ENCODE measurements around the gene CBARP. TPM values are rescaled to one million over a fixed set of nuclear protein-coding genes. Genes with fewer than 3 reads are reported as not detected.

Gene CBARP
- total and polyA plus RNA-seq, 2 of the 4 experiments (the other 2 are of a cell fraction), result 0.18 to 3.9 TPM

- no peak overlapping the region for H2AFZ ChIP-seq (replicated peaks; ENCODE audit: low read length, poor library complexity)
- no peak overlapping the region for H4K91ac ChIP-seq (ENCODE audit: insufficient read depth, low read depth, low read length)
- H3K14ac ChIP-seq (replicated peaks; ENCODE audit: low read depth, low read length), result no peak overlapping the region
- CTCF ChIA-PET, result no interaction called here
- no peak overlapping the region for H2BK20ac ChIP-seq (ENCODE audit: low read depth, low read length)
- DNase-seq (no peak), ATAC-seq (ENCODE audit: low read depth) (no peak)
- peaks cover under 1% of the 10 kb centered on the region; the same call in 1 of the 2 replicates for H3K27me3 ChIP-seq (ENCODE audit: control insufficient read depth, insufficient read depth, low read length)
- intact Hi-C loops (cut with micrococcal nuclease) (loop anchor here (5.0 kb wide), 2 partner anchors 84 to 129 kb away; partner anchors contain the start of gene DAZAP1), in situ Hi-C loops (cut with MboI; ENCODE audit: low sequenced_read_pairs) (no loop called here), dilution Hi-C loops (cut with HindIII; ENCODE audit: low sequenced_read_pairs, unreplicated experiment) (no loop called here)
- BruUV-seq (replicated peaks), result no TSS peak
- no peaks in the 10 kb centered on the region for H3K9me3 ChIP-seq (ENCODE audit: control insufficient read depth, insufficient read depth, low read length)
- peaks cover 14% of the 10 kb centered on the region for H3K4me1 ChIP-seq (ENCODE audit: control insufficient read depth, insufficient read depth, low read length)
- no peak overlapping the region for H4K8ac ChIP-seq (ENCODE audit: low read depth in 2 of 2, low read length in 2 of 2)
- no peak overlapping the region for H3K4me2 ChIP-seq (ENCODE audit: low read depth, low read length)
- H2BK15ac ChIP-seq (ENCODE audit: low read depth, low read length), result no peak overlapping the region
- no peak overlapping the region for H3K9ac ChIP-seq (ENCODE audit: low read depth, low read length)
- no peak overlapping the region for H3K23ac ChIP-seq (ENCODE audit: low read depth, low read length)
- no peak overlapping the region for H2BK120ac ChIP-seq (ENCODE audit: low read depth, low read length)
- H3K4ac ChIP-seq (ENCODE audit: low read depth, low read length), result no peak overlapping the region
- H2AK9ac ChIP-seq (replicated peaks; ENCODE audit: low read depth, low read length, poor library complexity), result no peak overlapping the region
- TF ChIP-seq MAFK (IDR thresholded peaks at IDR 0.05; ENCODE audit: low read depth, low read length) (no peak), POLR2A (IDR thresholded peaks at IDR 0.05; ENCODE audit: low read depth, low read length) (no peak), RAD21 (IDR thresholded peaks at IDR 0.05; ENCODE audit: low read length) (no peak), BHLHE40 (IDR thresholded peaks at IDR 0.05; ENCODE audit: low read depth, low read length) (no peak), SMC3 (IDR thresholded peaks at IDR 0.05; ENCODE audit: low read depth, low read length) (no peak)
- H2BK5ac ChIP-seq (ENCODE audit: low read depth, low read length, poor library complexity, severe bottlenecking), result no peak overlapping the region
- H3K18ac ChIP-seq (ENCODE audit: low read depth, low read length), result no peak overlapping the region
- H3K56ac ChIP-seq (ENCODE audit: extremely low read depth, insufficient read depth, low read length), result no peak overlapping the region
- H3K36me3 ChIP-seq (ENCODE audit: control insufficient read depth, insufficient read depth, low read length), result peaks cover 29% of the 10 kb centered on the region
- peaks cover 19 to 43% of the 10 kb centered on the region in 2 experiments; a peak in 3 of 4 replicates for H3K79me1 ChIP-seq (ENCODE audit: low read depth in 1 of 2, low read length in 2 of 2)
- no peak overlapping the region for H3K27ac ChIP-seq (ENCODE audit: insufficient read depth, low read length)
- peaks cover 39% of the 10 kb centered on the region for H4K20me1 ChIP-seq (ENCODE audit: insufficient read depth, low read length)
- POLR2A ChIA-PET (ENCODE audit: unreplicated experiment), result interaction anchor here (0.6 kb wide), 1 partner anchor 9 kb away, joined by 3 read pairs; no protein-coding TSS in a partner anchor
- no peak overlapping the region for H4K5ac ChIP-seq (ENCODE audit: low read depth, low read length)
- H3K9me1 ChIP-seq (ENCODE audit: insufficient read depth, low read length), result no peaks in the 10 kb centered on the region
- 75% methylated on average over 2 of the region's 12 CpGs; no CpG with 5 or more reads in 1 of the 2 experiments for WGBS, 2 experiments (ENCODE audit: extremely low coverage in 2 of 2, insufficient read length in 1 of 2)
- H3K4me3 ChIP-seq (ENCODE audit: insufficient read depth, low read depth, low read length), result no peak overlapping the region
- H2AK5ac ChIP-seq (ENCODE audit: low read depth, low read length), result no peak overlapping the region
Measured at GRCh38 chr19:1278074-1278473, 40.3 kb upstream of the CBARP start.
